Hematopoietic multipotent progenitor cell treated with erythropoietin and hydrocortisone succinate and interleukin-3 and kit ligand, for 8 days (in vitro differentiated cells): Measurements from ENCODE around the gene DRD1.
"Not testable (repeated sequence)": the region's sequence is repeated elsewhere in the genome, so short reads cannot be mapped to it uniquely, and the experiment has no call there.

Experiments
- DNase-seq: peaks from one replicate; pipeline ENCODE4 v3.0.0-alpha.2; 2015

DRD1 gene

GRCh38 chr5:175467983-175468690 lies 24.2 kb upstream of the DRD1 start:
- DNase-seq, result no peak

GRCh38 chr5:175466700-175467318 lies 22.8 kb upstream of the DRD1 start:
- no peak for DNase-seq

GRCh38 chr5:175465282-175465681 lies 21.3 kb upstream of the DRD1 start:
- no peak for DNase-seq

GRCh38 chr5:175464942-175465233 lies 20.9 kb upstream of the DRD1 start:
- DNase-seq, result no peak

GRCh38 chr5:175464074-175464941 lies 20.3 kb upstream of the DRD1 start:
- DNase-seq, result peak; percentile 59

- DNase-seq, result no peak
Measured at GRCh38 chr5:175463641-175464040, 19.7 kb upstream of the DRD1 start.

- DNase-seq, result no peak
Measured at GRCh38 chr5:175461370-175461769, 17.4 kb upstream of the DRD1 start.

GRCh38 chr5:175460552-175460951 lies 16.6 kb upstream of the DRD1 start:
- no peak for DNase-seq

GRCh38 chr5:175460126-175460525 lies 16.1 kb upstream of the DRD1 start:
- DNase-seq, result peak; percentile 10

GRCh38 chr5:175457466-175457865 lies 13.5 kb upstream of the DRD1 start:
- DNase-seq, result no peak

GRCh38 chr5:175456105-175456742 lies 12.2 kb upstream of the DRD1 start:
- DNase-seq, result no peak

GRCh38 chr5:175454338-175454737 lies 10.4 kb upstream of the DRD1 start:
- not testable (repeated sequence) for DNase-seq

GRCh38 chr5:175452166-175452565 lies 8.2 kb upstream of the DRD1 start:
- DNase-seq, result no peak

GRCh38 chr5:175448276-175448675 lies 4.3 kb upstream of the DRD1 start:
- no peak for DNase-seq

GRCh38 chr5:175447571-175447970 lies 3.6 kb upstream of the DRD1 start:
- no peak for DNase-seq

- DNase-seq, result not testable (repeated sequence)
Measured at GRCh38 chr5:175446378-175446777, 2.4 kb upstream of the DRD1 start.

- no peak for DNase-seq
Measured at GRCh38 chr5:175444905-175445456, 999 bp upstream of the DRD1 start.

- DNase-seq, result no peak
Measured at GRCh38 chr5:175443514-175444059, 395 bp downstream of the DRD1 start.

- DNase-seq, result no peak
Measured at GRCh38 chr5:175438234-175438857, 5.6 kb downstream of the DRD1 start.

- no peak for DNase-seq
Measured at GRCh38 chr5:175436359-175436758, 7.6 kb downstream of the DRD1 start.

GRCh38 chr5:175434800-175435199 lies 9.2 kb downstream of the DRD1 start:
- no peak for DNase-seq

- no peak for DNase-seq
Measured at GRCh38 chr5:175427762-175428161, 16.2 kb downstream of the DRD1 start.
